SK-N-SH (cell line): ENCODE results near the gene HP. TPM values are rescaled to one million over a fixed set of nuclear protein-coding genes. Genes with fewer than 3 reads are reported as not detected.
"Not testable (repeated sequence)": the region's sequence is repeated elsewhere in the genome, so short reads cannot be mapped to it uniquely, and the experiment has no call there.

Source experiments
- CTCF ChIA-PET: fragments of 300-600, 350-600 bp; formaldehyde crosslinking; extraction: SDS; loops from one replicate; lab custom pipeline; 2021; lab: Yijun Ruan, JAX
- POLR2A ChIA-PET: fragments of 350-600 bp; sonication (Branson Sonifier 250); formaldehyde crosslinking; extraction: SDS; loops from one replicate; lab custom pipeline; 2020; ENCODE audit warnings: antibody characterized with exemption, inconsistent platforms; lab: Yijun Ruan, JAX
- DNase-seq: peaks from one replicate; pipeline ENCODE4 v3.0.0; 2012
- H2AFZ ChIP-seq: fragments of 200-600 bp; sonication (generic); 2 replicates; pipeline ENCODE4 v1.8.1; 2016; ENCODE audit warnings: antibody characterized with exemption, mild to moderate bottlenecking, low read depth
- H3F3A ChIP-seq: fragments of 200-600 bp; sonication (generic); replicated peaks from 2 replicates; pipeline ENCODE3; 2016; ENCODE audit warnings: antibody characterized with exemption, mild to moderate bottlenecking; ENCODE audit not compliant: insufficient read depth
- H3K27ac ChIP-seq, 2 experiments: fragments of 200-500 bp in 1 of 2; fragments of 200-600 bp in 1 of 2; sonication (Bioruptor generic) in 1 of 2; sonication (generic), shearing (Covaris generic) in 1 of 2; 2 replicates each; pipeline versions ENCODE4 v1.5.1 to v1.6.1; 2014 to 2016; ENCODE audit warnings: low read depth in 2 of 2, inconsistent platforms in 1 of 2, low read length in 1 of 2, mild to moderate bottlenecking in 1 of 2, mixed read lengths in 1 of 2
- H3K27me3 ChIP-seq: fragments of 200-600 bp; sonication (generic), shearing (Covaris generic); 2 replicates; pipeline ENCODE4 v1.6.1; 2016; ENCODE audit warnings: mixed run types; ENCODE audit not compliant: insufficient read depth
- H3K36me3 ChIP-seq, 2 experiments: fragments of 200-500 bp in 1 of 2; fragments of 200-600 bp in 1 of 2; sonication (Bioruptor generic) in 1 of 2; sonication (generic) in 1 of 2; replicated peaks in 1 of 2; 2 replicates each; pipeline versions ENCODE3 to v1.5.1; 2014 to 2016; ENCODE audit warnings: low read length in 1 of 2, mild to moderate bottlenecking in 1 of 2; ENCODE audit not compliant: insufficient read depth in 2 of 2, control insufficient read depth in 1 of 2
- H3K4me1 ChIP-seq, 2 experiments: fragments of 200-500 bp in 1 of 2; fragments of 200-600 bp in 1 of 2; sonication (Bioruptor generic) in 1 of 2; sonication (generic), shearing (Covaris generic) in 1 of 2; 2 replicates each; pipeline versions ENCODE4 v1.5.1 to v1.6.1; 2014 to 2016; ENCODE audit warnings: low read depth in 1 of 2, low read length in 1 of 2, mixed run types in 1 of 2; ENCODE audit not compliant: insufficient read depth in 2 of 2, control insufficient read depth in 1 of 2
- H3K4me2 ChIP-seq: fragments of 200-600 bp; sonication (generic), shearing (Covaris generic); 2 replicates; pipeline ENCODE4 v1.6.1; 2017; ENCODE audit warnings: mixed run types
- H3K4me3 ChIP-seq, 2 experiments: fragments of 200-500 bp in 1 of 2; fragments of 200-600 bp in 1 of 2; sonication (Bioruptor generic) in 1 of 2; sonication (generic), shearing (Covaris generic) in 1 of 2; 2 replicates each; pipeline versions ENCODE4 v1.5.1 to v1.8.1; 2014 to 2016; ENCODE audit warnings: low read depth in 2 of 2, inconsistent platforms in 1 of 2, low read length in 1 of 2, mild to moderate bottlenecking in 1 of 2, mixed read lengths in 1 of 2, moderate library complexity in 1 of 2
- H3K79me2 ChIP-seq: fragments of 200-600 bp; sonication (generic); 2 replicates; pipeline ENCODE4 v1.8.1; 2017; ENCODE audit warnings: mild to moderate bottlenecking; ENCODE audit not compliant: insufficient read depth
- H3K9ac ChIP-seq: fragments of 200-600 bp; sonication (generic); 2 replicates; pipeline ENCODE4 v1.6.1; 2017; ENCODE audit warnings: mixed run types
- H3K9me2 ChIP-seq: fragments of 200-600 bp; sonication (generic); 2 replicates; pipeline ENCODE4 v1.6.1; 2017; ENCODE audit warnings: mixed run types
- H3K9me3 ChIP-seq: fragments of 200-600 bp; sonication (generic); 2 replicates; pipeline ENCODE4 v1.6.1; 2017; ENCODE audit warnings: mixed run types, mild to moderate bottlenecking, moderate library complexity
- H4K20me1 ChIP-seq: fragments of 200-600 bp; sonication (generic); 2 replicates; pipeline ENCODE4 v1.6.1; 2017; ENCODE audit warnings: mild to moderate bottlenecking, mixed run types; ENCODE audit not compliant: insufficient read depth
- CHD2 ChIP-seq: fragments of 150-350 bp; IDR thresholded peaks from 2 replicates; pipeline ENCODE4 v1.6.1; 2018; ENCODE audit warnings: low read length; ENCODE audit not compliant: partially characterized antibody
- CTCF ChIP-seq: fragments of 200-600 bp; sonication (generic); IDR thresholded peaks from 2 replicates; pipeline ENCODE4 v1.6.1; 2017; ENCODE audit warnings: antibody characterized with exemption, mild to moderate bottlenecking, moderate library complexity
- FOXJ3 ChIP-seq: sonication (generic); formaldehyde crosslinking; IDR thresholded peaks from 2 replicates; pipeline ENCODE4 v1.5.1; 2020; ENCODE audit warnings: mild to moderate bottlenecking, missing genetic modification reagents
- FOXM1 ChIP-seq: IDR thresholded peaks from 2 replicates; pipeline ENCODE4 v1.4.0; 2012; ENCODE audit warnings: low read depth, mild to moderate bottlenecking
- GABPA ChIP-seq: IDR thresholded peaks from 2 replicates; pipeline ENCODE4 v1.4.0; 2012; ENCODE audit warnings: low read depth, mild to moderate bottlenecking
- JUND ChIP-seq: IDR thresholded peaks from 2 replicates; pipeline ENCODE4 v1.4.0; 2012
- MEF2A ChIP-seq: IDR thresholded peaks from 2 replicates; pipeline ENCODE4 v1.4.0; 2012; ENCODE audit warnings: low read depth, borderline replicate concordance
- MXI1 ChIP-seq: IDR thresholded peaks from 2 replicates; pipeline ENCODE4 v1.6.1; 2012; ENCODE audit warnings: mild to moderate bottlenecking, low read depth, low read length, improper control_type of control experiment
- PBX3 ChIP-seq: IDR thresholded peaks from 2 replicates; pipeline ENCODE4; 2012
- RCOR1 ChIP-seq: fragments of 150-350 bp; IDR thresholded peaks from 2 replicates; pipeline ENCODE4 v1.6.1; 2017; ENCODE audit warnings: antibody characterized with exemption, low read length
- RFX5 ChIP-seq: IDR thresholded peaks from 2 replicates; pipeline ENCODE4 v1.6.1; 2012; ENCODE audit warnings: mild to moderate bottlenecking, improper control_type of control experiment, low read length
- RXRA ChIP-seq: IDR thresholded peaks from 2 replicates; pipeline ENCODE4 v1.4.0; 2012; ENCODE audit warnings: low read depth, mild to moderate bottlenecking, borderline replicate concordance
- SMC3 ChIP-seq: IDR thresholded peaks from 2 replicates; pipeline ENCODE4 v1.6.1; 2012; ENCODE audit warnings: low read depth, low read length, improper control_type of control experiment
- TAF1 ChIP-seq: IDR thresholded peaks from 2 replicates; pipeline ENCODE4 v1.6.1; 2012; ENCODE audit warnings: low read depth, mild to moderate bottlenecking, low read length, moderate library complexity, borderline replicate concordance
- TEAD4 ChIP-seq: IDR thresholded peaks from 2 replicates; pipeline ENCODE4 v1.4.0; 2012; ENCODE audit warnings: mild to moderate bottlenecking, borderline replicate concordance; ENCODE audit not compliant: insufficient read depth
- USF2 ChIP-seq: fragments of 150-350 bp; IDR thresholded peaks from 2 replicates; pipeline ENCODE4 v1.6.1; 2017; ENCODE audit warnings: antibody characterized with exemption, low read length, low read depth, borderline replicate concordance
- WGBS: methylation state at CpG from one replicate; pipeline ENCODE4 v1.1.6; 2017; ENCODE audit warnings: low lambda C conversion rate; 5-methylcytosine and 5-hydroxymethylcytosine counted together
- polyA plus RNA-seq, 3 experiments: library from polyadenylated mRNA; depleted of rRNA; stranded (reverse); fragments of >200 nt; gene quantifications; 2 replicates each; pipeline ENCODE4 v1.2.3, GENCODE V29; 2012

Gene HP
- polyA plus RNA-seq, 1 of the 3 experiments (the other 2 are of a cell fraction) = not detected

DNA sequence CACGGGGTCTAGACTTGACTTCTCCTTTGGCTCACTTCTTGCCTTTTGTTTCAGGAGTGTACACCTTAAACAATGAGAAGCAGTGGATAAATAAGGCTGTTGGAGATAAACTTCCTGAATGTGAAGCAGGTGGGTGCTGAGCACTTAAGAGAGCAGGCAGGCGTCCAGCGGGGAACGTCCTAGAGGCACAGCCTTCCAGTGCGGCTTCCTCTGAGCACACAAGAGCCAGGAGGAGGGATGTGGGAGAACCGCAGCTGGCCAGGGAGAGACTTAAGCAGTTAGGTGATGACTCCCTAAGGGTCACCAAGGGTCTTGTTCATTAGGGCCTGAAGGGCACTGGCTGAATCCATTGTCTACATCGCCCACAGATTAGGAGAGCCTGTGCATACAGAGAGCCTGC, 4.8 kb downstream of the HP start:
- not testable (repeated sequence) for H3K4me2 ChIP-seq
- WGBS = 70% methylated on average over 7 of the region's 7 CpGs

DNA sequence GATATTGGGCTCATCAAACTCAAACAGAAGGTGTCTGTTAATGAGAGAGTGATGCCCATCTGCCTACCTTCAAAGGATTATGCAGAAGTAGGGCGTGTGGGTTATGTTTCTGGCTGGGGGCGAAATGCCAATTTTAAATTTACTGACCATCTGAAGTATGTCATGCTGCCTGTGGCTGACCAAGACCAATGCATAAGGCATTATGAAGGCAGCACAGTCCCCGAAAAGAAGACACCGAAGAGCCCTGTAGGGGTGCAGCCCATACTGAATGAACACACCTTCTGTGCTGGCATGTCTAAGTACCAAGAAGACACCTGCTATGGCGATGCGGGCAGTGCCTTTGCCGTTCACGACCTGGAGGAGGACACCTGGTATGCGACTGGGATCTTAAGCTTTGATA, 6.1 kb downstream of the HP start:
- Histone ChIP-seq H3K79me2 (no peaks in the 10 kb centered on the region), H3K27ac (no peak overlapping the region), H3K9ac (no peak overlapping the region), H3F3A (no peaks in the 10 kb centered on the region), H3K4me3 (no peak overlapping the region), H3K4me2 (no peak overlapping the region), H4K20me1 (no peaks in the 10 kb centered on the region), H3K27me3 (no peaks in the 10 kb centered on the region; the same call in 1 of the 2 replicates), H3K9me2 (no peaks in the 10 kb centered on the region), H3K9me3 (no peaks in the 10 kb centered on the region), H3K4me1 (no peaks in the 10 kb centered on the region), H3K36me3 (no peaks in the 10 kb centered on the region), H2AFZ (no peak overlapping the region)
- TF ChIP-seq FOXJ3 (CRISPR knock-in tag) = no peak
- no peak for TF ChIP-seq RXRA
- no peak for TF ChIP-seq JUND
- no peak for TF ChIP-seq PBX3
- no peak for TF ChIP-seq FOXM1
- no peak for TF ChIP-seq SMC3
- no peak for TF ChIP-seq GABPA
- no peak for TF ChIP-seq CHD2
- no peak for TF ChIP-seq TAF1
- ChIA-PET POLR2A (no interaction called here), CTCF (no interaction called here)
- 75% methylated on average over 9 of the region's 9 CpGs for WGBS
- DNase-seq = no peak

More for the DNA sequence above, 4.8 kb downstream of the HP start:
- H3K79me2 ChIP-seq, CTCF ChIA-PET, H3K4me1 ChIP-seq, H2AFZ ChIP-seq, H3F3A ChIP-seq, H3K27me3 ChIP-seq, H3K9ac ChIP-seq, H3K4me3 ChIP-seq, H3K36me3 ChIP-seq, H4K20me1 ChIP-seq, POLR2A ChIA-PET, H3K9me2 ChIP-seq, H3K9me3 ChIP-seq, H3K27ac ChIP-seq, DNase-seq: not testable (repeated sequence)

DNA sequence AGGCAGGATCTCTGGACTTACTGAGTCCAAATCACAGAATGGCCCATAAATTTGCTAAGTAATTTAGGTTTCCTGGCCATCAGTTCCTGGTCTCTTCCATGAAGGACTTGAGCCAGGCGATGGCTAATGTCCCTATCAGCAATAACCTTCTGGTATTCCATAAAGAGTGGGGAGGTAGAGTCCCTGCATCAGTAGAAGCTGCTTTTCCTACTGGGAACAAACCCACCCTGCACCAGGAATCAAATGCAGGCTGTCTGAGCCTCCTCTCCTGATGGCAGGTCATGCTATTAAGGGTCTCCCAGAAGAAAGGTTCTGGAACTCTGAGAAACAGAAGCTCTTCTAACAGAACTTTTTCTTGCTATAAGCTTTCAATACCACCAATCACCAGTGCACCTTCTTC, 7.3 kb downstream of the HP start:
- H3F3A ChIP-seq = no peaks in the 10 kb centered on the region
- H3K4me1 ChIP-seq = no peaks in the 10 kb centered on the region
- H3K9me3 ChIP-seq = no peaks in the 10 kb centered on the region
- ChIA-PET CTCF (interaction anchor here (1.8 kb wide), 1 partner anchor 30 kb away, joined by 4 read pairs; no protein-coding TSS in a partner anchor), POLR2A (no interaction called here)
- no peak overlapping the region for H3K4me2 ChIP-seq
- H2AFZ ChIP-seq = no peak overlapping the region
- H4K20me1 ChIP-seq = no peaks in the 10 kb centered on the region
- 88% methylated on average over 1 of the region's 1 CpG for WGBS
- H3K9me2 ChIP-seq = no peaks in the 10 kb centered on the region
- no peak for DNase-seq
- H3K27me3 ChIP-seq = no peaks in the 10 kb centered on the region
- no peaks in the 10 kb centered on the region for H3K79me2 ChIP-seq
- no peaks in the 10 kb centered on the region for H3K36me3 ChIP-seq
- H3K27ac ChIP-seq = no peak overlapping the region
- H3K4me3 ChIP-seq = no peak overlapping the region
- no peak overlapping the region for H3K9ac ChIP-seq
- TF ChIP-seq MXI1 (no peak), USF2 (no peak), RFX5 (no peak), CTCF (no peak), MEF2A (no peak), JUND (no peak), TEAD4 (no peak), CHD2 (no peak), RCOR1 (no peak), TAF1 (no peak)
- TF ChIP-seq, all 33 proteins: peak for 0
